ENCODE results near the gene BPTF. TPM values are rescaled to one million over a fixed set of nuclear protein-coding genes. Genes with fewer than 3 reads are reported as not detected.
A peak's percentile ranks its signal among the peaks of the same experiment; 100 is the strongest.
"Not testable (repeated sequence)": the region's sequence is repeated elsewhere in the genome, so short reads cannot be mapped to it uniquely, and the experiment has no call there.

Gene BPTF
- total RNA-seq, 4 donors from 2014 or later, result 88.8 to 143 (median 116) TPM

GRCh38 chr17:68016838-68017237 is 191.5 kb downstream of the BPTF start:
- peaks cover 4% of the 10 kb centered on the region in 2 donors for H3K4me1 ChIP-seq
- no peaks in the 10 kb centered on the region for H3K9me3 ChIP-seq
- no peak for DNase-seq
- WGBS, 2 donors, result 90 to 95% methylated on average over 2 of the region's 2 CpGs
- intact Hi-C loops (cut with DNase I), result loop anchor here (10.0 kb wide), 1 partner anchor 52 kb away; no protein-coding TSS in a partner anchor
- no peak overlapping the region for H3K4me3 ChIP-seq (replicated peaks in 1 of 3)
- TF ChIP-seq POLR2A (IDR thresholded peaks at IDR 0.05) (no peak), CTCF (IDR thresholded peaks at IDR 0.05) (no peak)
- no peak overlapping the region for H3K27ac ChIP-seq
- no peaks in the 10 kb centered on the region for H3K36me3 ChIP-seq
- no peaks in the 10 kb centered on the region for H3K27me3 ChIP-seq

GRCh38 chr17:68018493-68018892 is 193.2 kb downstream of the BPTF start:
- not testable (repeated sequence) for H3K36me3 ChIP-seq; H3K9me3 ChIP-seq; H3K27me3 ChIP-seq; H3K27ac ChIP-seq; H3K4me3 ChIP-seq (replicated peaks in 1 of 3); DNase-seq; H3K4me1 ChIP-seq
- intact Hi-C loops (cut with DNase I), result loop anchor here (10.0 kb wide), 1 partner anchor 54 kb away; no protein-coding TSS in a partner anchor
- WGBS, 2 donors, result 94 to 95% methylated on average over 21 of the region's 21 CpGs

GRCh38 chr17:68019336-68019674 is 194.0 kb downstream of the BPTF start:
- Histone ChIP-seq H3K27me3 (no peaks in the 10 kb centered on the region), H3K9me3 (no peaks in the 10 kb centered on the region), H3K36me3 (no peaks in the 10 kb centered on the region), H3K27ac (no peak overlapping the region), H3K4me3 (replicated peaks in 1 of 3) (no peak overlapping the region), H3K4me1 (peaks cover 4% of the 10 kb centered on the region in 2 donors)
- no peak for DNase-seq
- 79 to 88% methylated on average over 9 of the region's 9 CpGs for WGBS, 2 donors
- no peak for TF ChIP-seq CTCF (IDR thresholded peaks at IDR 0.05)
- no peak for TF ChIP-seq POLR2A (IDR thresholded peaks at IDR 0.05)
- intact Hi-C loops (cut with DNase I), result loop anchor here (10.0 kb wide), 1 partner anchor 55 kb away; no protein-coding TSS in a partner anchor

GRCh38 chr17:68019675-68020408 is 194.5 kb downstream of the BPTF start:
- DNase-seq, result peak; percentile 95 to 97
- peaks cover 4% of the 10 kb centered on the region in 2 donors for H3K4me1 ChIP-seq
- intact Hi-C loops (cut with DNase I), result loop anchor here (10.0 kb wide), 1 partner anchor 55 kb away; no protein-coding TSS in a partner anchor

GRCh38 chr17:68020409-68020756 is 195.1 kb downstream of the BPTF start:
- TF ChIP-seq CTCF (IDR thresholded peaks at IDR 0.05), result no peak
- no peak for TF ChIP-seq POLR2A (IDR thresholded peaks at IDR 0.05)
- WGBS, 2 donors, result 2 to 4% methylated on average over 12 of the region's 12 CpGs
- Histone ChIP-seq H3K9me3 (no peaks in the 10 kb centered on the region), H3K27me3 (no peaks in the 10 kb centered on the region), H3K4me1 (peaks cover 4% of the 10 kb centered on the region in 2 donors), H3K4me3 (replicated peaks in 1 of 3) (peak overlapping the region; percentile 27 to 41 (median 32)), H3K27ac (peak overlapping the region; percentile 77 to 89 (median 85)), H3K36me3 (no peaks in the 10 kb centered on the region)
- intact Hi-C loops (cut with DNase I), result no loop called here
- DNase-seq, result no peak

More at GRCh38 chr17:68019675-68020408, 194.5 kb downstream of the BPTF start:
- 1% methylated on average over 32 to 47 of the region's 51 CpGs for WGBS, 2 donors
- TF ChIP-seq POLR2A (IDR thresholded peaks at IDR 0.05), result peak in 1 of 2 donors; percentile 78
- peak in 5 of 6 experiments; percentile 5 to 52 (median 42) for TF ChIP-seq CTCF (IDR thresholded peaks at IDR 0.05)
- no peaks in the 10 kb centered on the region for H3K27me3 ChIP-seq
- no peaks in the 10 kb centered on the region for H3K9me3 ChIP-seq
- peak overlapping the region; percentile 77 to 89 (median 85) for H3K27ac ChIP-seq
- H3K36me3 ChIP-seq, result no peaks in the 10 kb centered on the region
- peak overlapping the region; percentile 27 to 41 (median 32) for H3K4me3 ChIP-seq (replicated peaks in 1 of 3)

- WGBS, 2 donors, result 80 to 85% methylated on average over 13 of the region's 13 CpGs
- H3K9me3 ChIP-seq; intact Hi-C loops (cut with DNase I); H3K27me3 ChIP-seq; H3K36me3 ChIP-seq; H3K4me3 ChIP-seq (replicated peaks in 1 of 3); H3K4me1 ChIP-seq; DNase-seq: not testable (repeated sequence)
- peak overlapping the region in 2 of 3 donors; percentile 85 to 89 for H3K27ac ChIP-seq
These were observed 195.5 kb downstream of the BPTF start for GRCh38 chr17:68020791-68021190.
